ENCODE data around the gene TSPAN10. TPM values are rescaled to one million over a fixed set of nuclear protein-coding genes. Genes with fewer than 3 reads are reported as not detected.

Gene TSPAN10
- total and polyA plus RNA-seq, 2 of the 13 experiments (the other 11 are each of a cell fraction or from before 2014, with no cell fraction given): 0.54 to 0.75 TPM

DNA sequence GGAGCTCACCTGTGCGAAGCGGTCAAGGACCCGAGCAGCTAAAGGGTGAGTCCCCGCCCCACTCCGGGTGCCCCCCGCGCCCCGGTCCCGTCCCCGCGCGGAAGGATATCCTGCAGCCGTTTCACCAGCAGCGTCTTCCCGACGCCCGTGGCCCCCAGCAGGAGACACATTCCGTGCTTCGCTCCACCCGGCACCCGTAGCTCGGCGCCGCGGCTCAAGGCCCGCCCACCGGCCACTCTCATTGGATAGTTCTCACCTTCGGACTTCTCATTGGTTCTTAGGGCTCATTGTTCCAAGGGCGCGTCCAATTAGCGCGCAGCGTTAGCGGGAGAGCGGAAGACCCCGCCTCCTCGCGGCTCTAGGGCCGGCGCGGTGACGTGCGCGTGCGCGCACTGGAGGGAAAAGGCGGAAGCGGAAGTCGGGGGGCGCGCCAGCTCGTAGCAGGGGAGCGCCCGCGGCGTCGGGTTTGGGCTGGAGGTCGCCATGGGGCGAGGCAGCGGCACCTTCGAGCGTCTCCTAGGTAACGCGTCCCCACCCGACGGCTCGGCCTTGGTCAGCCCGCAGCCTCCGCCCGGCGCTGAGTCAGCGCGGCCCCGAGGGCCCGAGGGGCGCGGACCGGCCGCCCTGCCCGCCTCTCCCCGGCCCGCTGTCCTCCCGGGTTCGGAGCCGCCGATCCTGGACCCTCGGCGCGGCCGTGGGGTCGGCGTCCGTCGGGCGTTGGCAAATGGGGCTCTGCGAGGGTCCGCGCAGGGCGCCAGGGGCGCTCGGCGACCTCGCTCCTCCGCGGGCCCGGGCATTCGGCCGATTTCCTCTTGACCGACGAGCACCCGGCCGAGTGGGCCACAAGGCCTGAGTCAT, 46.8 kb downstream of the TSPAN10 start, which contains the start of the genes ARL16 and HGS (continued):
- TF ChIP-seq, protein P1, sequence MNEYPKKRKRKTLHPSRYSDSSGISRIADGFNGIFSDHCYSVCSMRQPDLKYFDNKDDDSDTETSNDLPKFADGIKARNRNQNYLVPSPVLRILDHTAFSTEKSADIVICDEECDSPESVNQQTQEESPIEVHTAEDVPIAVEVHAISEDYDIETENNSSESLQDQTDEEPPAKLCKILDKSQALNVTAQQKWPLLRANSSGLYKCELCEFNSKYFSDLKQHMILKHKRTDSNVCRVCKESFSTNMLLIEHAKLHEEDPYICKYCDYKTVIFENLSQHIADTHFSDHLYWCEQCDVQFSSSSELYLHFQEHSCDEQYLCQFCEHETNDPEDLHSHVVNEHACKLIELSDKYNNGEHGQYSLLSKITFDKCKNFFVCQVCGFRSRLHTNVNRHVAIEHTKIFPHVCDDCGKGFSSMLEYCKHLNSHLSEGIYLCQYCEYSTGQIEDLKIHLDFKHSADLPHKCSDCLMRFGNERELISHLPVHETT (CRISPR knock-in tag; conservative IDR thresholded peaks at IDR 0.05): 0 out of 2 replicates have a peak, but pooled peaks have one; percentile 74
- peak; percentile 58 for TF ChIP-seq HCFC1 (IDR thresholded peaks at IDR 0.05; ENCODE audit: low read depth, low read length)
- TF ChIP-seq SP2 (CRISPR knock-in tag; IDR thresholded peaks at IDR 0.05): peak; percentile 99
- TF ChIP-seq, protein P2, sequence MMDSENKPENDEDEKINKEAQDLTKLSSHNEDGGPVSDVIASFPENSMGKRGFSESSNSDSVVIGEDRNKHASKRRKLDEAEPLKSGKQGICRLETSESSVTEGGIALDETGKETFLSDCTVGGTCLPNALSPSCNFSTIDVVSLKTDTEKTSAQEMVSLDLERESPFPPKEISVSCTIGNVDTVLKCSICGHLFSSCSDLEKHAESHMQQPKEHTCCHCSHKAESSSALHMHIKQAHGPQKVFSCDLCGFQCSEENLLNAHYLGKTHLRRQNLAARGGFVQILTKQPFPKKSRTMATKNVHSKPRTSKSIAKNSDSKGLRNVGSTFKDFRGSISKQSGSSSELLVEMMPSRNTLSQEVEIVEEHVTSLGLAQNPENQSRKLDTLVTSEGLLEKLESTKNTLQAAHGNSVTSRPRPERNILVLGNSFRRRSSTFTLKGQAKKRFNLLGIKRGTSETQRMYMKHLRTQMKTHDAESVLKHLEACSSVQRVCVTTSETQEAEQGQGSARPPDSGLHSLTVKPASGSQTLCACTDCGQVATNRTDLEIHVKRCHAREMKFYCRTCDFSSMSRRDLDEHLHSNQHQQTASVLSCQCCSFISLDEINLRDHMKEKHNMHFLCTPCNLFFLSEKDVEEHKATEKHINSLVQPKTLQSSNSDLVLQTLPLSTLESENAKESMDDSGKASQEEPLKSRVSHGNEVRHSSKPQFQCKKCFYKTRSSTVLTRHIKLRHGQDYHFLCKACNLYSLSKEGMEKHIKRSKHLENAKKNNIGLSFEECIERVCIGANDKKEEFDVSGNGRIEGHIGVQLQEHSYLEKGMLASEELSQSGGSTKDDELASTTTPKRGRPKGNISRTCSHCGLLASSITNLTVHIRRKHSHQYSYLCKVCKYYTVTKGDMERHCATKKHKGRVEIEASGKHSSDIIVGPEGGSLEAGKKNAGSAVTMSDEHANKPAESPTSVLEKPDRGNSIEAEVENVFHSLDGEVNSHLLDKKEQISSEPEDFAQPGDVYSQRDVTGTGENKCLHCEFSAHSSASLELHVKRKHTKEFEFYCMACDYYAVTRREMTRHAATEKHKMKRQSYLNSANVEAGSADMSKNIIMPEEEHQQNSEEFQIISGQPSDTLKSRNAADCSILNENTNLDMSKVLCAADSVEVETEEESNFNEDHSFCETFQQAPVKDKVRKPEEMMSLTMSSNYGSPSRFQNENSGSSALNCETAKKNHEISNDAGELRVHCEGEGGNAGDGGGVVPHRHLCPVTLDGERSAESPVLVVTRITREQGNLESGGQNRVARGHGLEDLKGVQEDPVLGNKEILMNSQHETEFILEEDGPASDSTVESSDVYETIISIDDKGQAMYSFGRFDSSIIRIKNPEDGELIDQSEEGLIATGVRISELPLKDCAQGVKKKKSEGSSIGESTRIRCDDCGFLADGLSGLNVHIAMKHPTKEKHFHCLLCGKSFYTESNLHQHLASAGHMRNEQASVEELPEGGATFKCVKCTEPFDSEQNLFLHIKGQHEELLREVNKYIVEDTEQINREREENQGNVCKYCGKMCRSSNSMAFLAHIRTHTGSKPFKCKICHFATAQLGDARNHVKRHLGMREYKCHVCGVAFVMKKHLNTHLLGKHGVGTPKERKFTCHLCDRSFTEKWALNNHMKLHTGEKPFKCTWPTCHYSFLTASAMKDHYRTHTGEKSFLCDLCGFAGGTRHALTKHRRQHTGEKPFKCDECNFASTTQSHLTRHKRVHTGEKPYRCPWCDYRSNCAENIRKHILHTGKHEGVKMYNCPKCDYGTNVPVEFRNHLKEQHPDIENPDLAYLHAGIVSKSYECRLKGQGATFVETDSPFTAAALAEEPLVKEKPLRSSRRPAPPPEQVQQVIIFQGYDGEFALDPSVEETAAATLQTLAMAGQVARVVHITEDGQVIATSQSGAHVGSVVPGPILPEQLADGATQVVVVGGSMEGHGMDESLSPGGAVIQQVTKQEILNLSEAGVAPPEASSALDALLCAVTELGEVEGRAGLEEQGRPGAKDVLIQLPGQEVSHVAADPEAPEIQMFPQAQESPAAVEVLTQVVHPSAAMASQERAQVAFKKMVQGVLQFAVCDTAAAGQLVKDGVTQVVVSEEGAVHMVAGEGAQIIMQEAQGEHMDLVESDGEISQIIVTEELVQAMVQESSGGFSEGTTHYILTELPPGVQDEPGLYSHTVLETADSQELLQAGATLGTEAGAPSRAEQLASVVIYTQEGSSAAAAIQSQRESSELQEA (CRISPR knock-in tag; IDR thresholded peaks at IDR 0.05; ENCODE audit: not compliant biosample characterization): peak; percentile 29
- TF ChIP-seq, protein P3, sequence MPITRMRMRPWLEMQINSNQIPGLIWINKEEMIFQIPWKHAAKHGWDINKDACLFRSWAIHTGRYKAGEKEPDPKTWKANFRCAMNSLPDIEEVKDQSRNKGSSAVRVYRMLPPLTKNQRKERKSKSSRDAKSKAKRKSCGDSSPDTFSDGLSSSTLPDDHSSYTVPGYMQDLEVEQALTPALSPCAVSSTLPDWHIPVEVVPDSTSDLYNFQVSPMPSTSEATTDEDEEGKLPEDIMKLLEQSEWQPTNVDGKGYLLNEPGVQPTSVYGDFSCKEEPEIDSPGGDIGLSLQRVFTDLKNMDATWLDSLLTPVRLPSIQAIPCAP (CRISPR knock-in tag; IDR thresholded peaks at IDR 0.05; ENCODE audit: low read depth): no peak
- peak; percentile 83 for TF ChIP-seq ZMYM4 (CRISPR knock-in tag; IDR thresholded peaks at IDR 0.05)
- TF ChIP-seq ZNF256 (CRISPR knock-in tag; conservative IDR thresholded peaks at IDR 0.05): no peak
- TF ChIP-seq EZH2 (conservative IDR thresholded peaks at IDR 0.05; ENCODE audit: low read depth, low read length): no peak
- no peak for TF ChIP-seq NR2F2 (IDR thresholded peaks at IDR 0.05; ENCODE audit: borderline replicate concordance, low read depth)
- no peak; the same call in 1 of the 2 replicates for TF ChIP-seq ZNF225 (CRISPR knock-in tag; IDR thresholded peaks at IDR 0.05)
- TF ChIP-seq, protein P4, sequence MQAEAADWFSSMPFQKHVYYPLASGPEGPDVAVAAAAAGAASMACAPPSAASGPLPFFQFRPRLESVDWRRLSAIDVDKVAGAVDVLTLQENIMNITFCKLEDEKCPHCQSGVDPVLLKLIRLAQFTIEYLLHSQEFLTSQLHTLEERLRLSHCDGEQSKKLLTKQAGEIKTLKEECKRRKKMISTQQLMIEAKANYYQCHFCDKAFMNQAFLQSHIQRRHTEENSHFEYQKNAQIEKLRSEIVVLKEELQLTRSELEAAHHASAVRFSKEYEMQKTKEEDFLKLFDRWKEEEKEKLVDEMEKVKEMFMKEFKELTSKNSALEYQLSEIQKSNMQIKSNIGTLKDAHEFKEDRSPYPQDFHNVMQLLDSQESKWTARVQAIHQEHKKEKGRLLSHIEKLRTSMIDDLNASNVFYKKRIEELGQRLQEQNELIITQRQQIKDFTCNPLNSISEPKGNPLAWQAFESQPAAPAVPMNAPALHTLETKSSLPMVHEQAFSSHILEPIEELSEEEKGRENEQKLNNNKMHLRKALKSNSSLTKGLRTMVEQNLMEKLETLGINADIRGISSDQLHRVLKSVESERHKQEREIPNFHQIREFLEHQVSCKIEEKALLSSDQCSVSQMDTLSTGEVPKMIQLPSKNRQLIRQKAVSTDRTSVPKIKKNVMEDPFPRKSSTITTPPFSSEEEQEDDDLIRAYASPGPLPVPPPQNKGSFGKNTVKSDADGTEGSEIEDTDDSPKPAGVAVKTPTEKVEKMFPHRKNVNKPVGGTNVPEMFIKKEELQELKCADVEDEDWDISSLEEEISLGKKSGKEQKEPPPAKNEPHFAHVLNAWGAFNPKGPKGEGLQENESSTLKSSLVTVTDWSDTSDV (CRISPR knock-in tag; IDR thresholded peaks at IDR 0.05): peak; percentile 55; the same call in 1 of the 2 replicates
- TF ChIP-seq MXI1 (IDR thresholded peaks at IDR 0.05; ENCODE audit: borderline replicate concordance, low read depth, low read length): peak; percentile 81; the same call in 2 of the 3 replicates
- no peak for TF ChIP-seq PRMT3 (CRISPR knock-in tag; IDR thresholded peaks at IDR 0.05; ENCODE audit: borderline replicate concordance, low read depth)
- TF ChIP-seq SMAD9 (CRISPR knock-in tag; IDR thresholded peaks at IDR 0.05): no peak
- TF ChIP-seq IKZF4 (CRISPR knock-in tag; IDR thresholded peaks at IDR 0.05; ENCODE audit: borderline replicate concordance, low read depth, not compliant biosample characterization): no peak

Data from HepG2 (cell line).